Measurements from ENCODE around the gene ZC3H10. TPM values are rescaled to one million over a fixed set of nuclear protein-coding genes. Genes with fewer than 3 reads are reported as not detected.
A peak's percentile ranks its signal among the peaks of the same experiment; 100 is the strongest.

The ZC3H10 gene
- total and polyA plus RNA-seq, 2 of the 13 experiments (the other 11 are each of a cell fraction or from before 2014, with no cell fraction given): 0.70 to 2.3 TPM

GRCh38 chr12:56119361-56119796 lies 1.3 kb downstream of the ZC3H10 start (continued):
- TF ChIP-seq ARID4A (CRISPR knock-in tag; IDR thresholded peaks at IDR 0.05; ENCODE audit: borderline replicate concordance): peak; percentile 62; the same call in 1 of the 2 replicates
- TF ChIP-seq HOXA5 (CRISPR knock-in tag; IDR thresholded peaks at IDR 0.05): 0 out of 2 replicates have a peak, but pooled peaks have one; percentile 58
- TF ChIP-seq KDM3A (CRISPR knock-in tag; IDR thresholded peaks at IDR 0.05; ENCODE audit: low read depth): peak; percentile 28; the same call in 1 of the 2 replicates
- TF ChIP-seq ZNF329 (CRISPR knock-in tag; IDR thresholded peaks at IDR 0.05; ENCODE audit: low read depth): no peak
- TF ChIP-seq BORCS8-MEF2B (CRISPR knock-in tag; IDR thresholded peaks at IDR 0.05): no peak; the same call in 1 of the 2 replicates
- TF ChIP-seq CREM (IDR thresholded peaks at IDR 0.05): peak; percentile 30; the same call in 1 of the 2 replicates
- no peak for TF ChIP-seq CREM (CRISPR knock-in tag; IDR thresholded peaks at IDR 0.05)
- TF ChIP-seq ZBTB44 (CRISPR knock-in tag; IDR thresholded peaks at IDR 0.05): no peak
- 0 out of 2 replicates have a peak, but pooled peaks have one; percentile 37 for TF ChIP-seq RELA (CRISPR knock-in tag; IDR thresholded peaks at IDR 0.05)
- TF ChIP-seq SATB2 (CRISPR knock-in tag; IDR thresholded peaks at IDR 0.05): no peak
- TF ChIP-seq STAG1 (CRISPR knock-in tag; IDR thresholded peaks at IDR 0.05): peak; percentile 85
- peak; percentile 43 for TF ChIP-seq PAXIP1 (CRISPR knock-in tag; conservative IDR thresholded peaks at IDR 0.05)
- no peak for TF ChIP-seq MED8 (CRISPR knock-in tag; IDR thresholded peaks at IDR 0.05; ENCODE audit: insufficient replicate concordance)
- no peak for TF ChIP-seq HNRNPK (IDR thresholded peaks at IDR 0.05; ENCODE audit: low read depth, low read length, poor library complexity, severe bottlenecking)
- peak; percentile 90 for TF ChIP-seq PATZ1 (CRISPR knock-in tag; IDR thresholded peaks at IDR 0.05)
- peak; percentile 40; the same call in 1 of the 2 replicates for TF ChIP-seq KMT2A (CRISPR knock-in tag; IDR thresholded peaks at IDR 0.05)
- TF ChIP-seq ZFP90 (CRISPR knock-in tag; IDR thresholded peaks at IDR 0.05; ENCODE audit: borderline replicate concordance): 0 out of 2 replicates have a peak, but pooled peaks have one; percentile 35
- TF ChIP-seq SALL1 (CRISPR knock-in tag; IDR thresholded peaks at IDR 0.05): 0 out of 2 replicates have a peak, but pooled peaks have one; percentile 25

Data from HepG2 (cell line).